Measurements from ENCODE around the gene FGD5.
A peak's percentile ranks its signal among the peaks of the same experiment; 100 is the strongest.

Gene FGD5

DNA sequence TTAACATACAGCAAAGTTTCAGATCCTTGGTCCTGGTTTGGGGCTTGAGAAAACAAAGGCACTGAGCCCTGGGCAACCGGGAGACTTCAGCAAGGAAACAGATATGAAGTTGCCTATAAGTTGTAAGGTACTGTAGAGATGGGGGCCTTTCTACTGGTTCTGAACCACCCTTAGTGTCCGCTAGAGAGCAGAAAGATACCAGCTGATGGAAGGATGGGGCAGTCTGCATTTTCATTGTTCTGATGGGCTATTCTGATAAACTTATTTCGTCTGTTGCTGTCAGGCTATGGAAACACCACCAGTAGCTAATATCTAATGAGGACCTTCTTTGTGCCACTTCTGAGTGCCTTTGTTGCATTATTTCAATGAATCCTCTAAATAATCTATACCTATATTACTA lies 38.7 kb downstream of the FGD5 start:
- TF ChIP-seq GATA3 (IDR thresholded peaks at IDR 0.05; ENCODE audit: low read depth, low read length) = no peak
- peak; percentile 51; the same call in 1 of the 2 replicates for TF ChIP-seq GATA2 (IDR thresholded peaks at IDR 0.05; ENCODE audit: low read depth, low read length)

GRCh38 chr3:14858105-14858504 lies 39.3 kb downstream of the FGD5 start:
- TF ChIP-seq GATA3 (IDR thresholded peaks at IDR 0.05; ENCODE audit: low read depth, low read length) (no peak), GATA2 (IDR thresholded peaks at IDR 0.05; ENCODE audit: low read depth, low read length) (no peak)

GRCh38 chr3:14859880-14860279 lies 41.1 kb downstream of the FGD5 start:
- TF ChIP-seq GATA2 (IDR thresholded peaks at IDR 0.05; ENCODE audit: low read depth, low read length) (no peak), GATA3 (IDR thresholded peaks at IDR 0.05; ENCODE audit: low read depth, low read length) (no peak)

GRCh38 chr3:14861031-14861430 lies 42.3 kb downstream of the FGD5 start:
- TF ChIP-seq GATA2 (IDR thresholded peaks at IDR 0.05; ENCODE audit: low read depth, low read length) = no peak
- no peak for TF ChIP-seq GATA3 (IDR thresholded peaks at IDR 0.05; ENCODE audit: low read depth, low read length)

GRCh38 chr3:14861446-14862302 lies 42.9 kb downstream of the FGD5 start:
- TF ChIP-seq GATA3 (IDR thresholded peaks at IDR 0.05; ENCODE audit: low read depth, low read length) (no peak), GATA2 (IDR thresholded peaks at IDR 0.05; ENCODE audit: low read depth, low read length) (no peak)

GRCh38 chr3:14862303-14862660 lies 43.5 kb downstream of the FGD5 start:
- TF ChIP-seq GATA2 (IDR thresholded peaks at IDR 0.05; ENCODE audit: low read depth, low read length) = no peak
- TF ChIP-seq GATA3 (IDR thresholded peaks at IDR 0.05; ENCODE audit: low read depth, low read length) = no peak

DNA sequence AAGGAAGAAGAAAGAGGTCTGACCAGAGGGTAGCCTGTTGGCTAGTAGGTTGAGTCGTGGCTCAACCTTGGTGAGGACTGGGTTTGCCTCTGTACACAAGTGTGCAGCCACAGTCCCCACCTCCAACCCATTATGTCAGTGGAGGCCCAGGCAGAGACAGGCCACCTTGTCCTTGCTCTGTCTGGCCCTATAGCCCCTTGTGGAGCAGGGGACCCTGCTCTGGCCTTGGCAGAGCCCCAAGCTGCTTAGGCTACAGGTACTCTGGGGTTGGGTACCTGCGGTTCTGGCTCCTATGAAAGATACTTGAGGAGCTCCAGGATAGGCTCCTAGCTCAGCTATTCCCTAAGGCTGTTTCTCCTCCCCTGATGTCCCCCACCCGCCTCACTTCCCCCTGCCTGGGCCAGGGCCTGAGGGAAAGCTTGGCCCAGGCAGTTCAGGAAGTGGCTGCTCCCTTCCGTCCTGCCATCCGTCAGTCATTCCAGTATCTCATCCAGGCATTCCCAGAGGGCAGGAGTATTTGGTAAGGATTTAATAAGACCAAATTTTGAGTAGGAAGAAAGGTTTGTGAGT lies 44.0 kb downstream of the FGD5 start:
- TF ChIP-seq GATA2 (IDR thresholded peaks at IDR 0.05; ENCODE audit: low read depth, low read length) (no peak), GATA3 (IDR thresholded peaks at IDR 0.05; ENCODE audit: low read depth, low read length) (no peak)

DNA sequence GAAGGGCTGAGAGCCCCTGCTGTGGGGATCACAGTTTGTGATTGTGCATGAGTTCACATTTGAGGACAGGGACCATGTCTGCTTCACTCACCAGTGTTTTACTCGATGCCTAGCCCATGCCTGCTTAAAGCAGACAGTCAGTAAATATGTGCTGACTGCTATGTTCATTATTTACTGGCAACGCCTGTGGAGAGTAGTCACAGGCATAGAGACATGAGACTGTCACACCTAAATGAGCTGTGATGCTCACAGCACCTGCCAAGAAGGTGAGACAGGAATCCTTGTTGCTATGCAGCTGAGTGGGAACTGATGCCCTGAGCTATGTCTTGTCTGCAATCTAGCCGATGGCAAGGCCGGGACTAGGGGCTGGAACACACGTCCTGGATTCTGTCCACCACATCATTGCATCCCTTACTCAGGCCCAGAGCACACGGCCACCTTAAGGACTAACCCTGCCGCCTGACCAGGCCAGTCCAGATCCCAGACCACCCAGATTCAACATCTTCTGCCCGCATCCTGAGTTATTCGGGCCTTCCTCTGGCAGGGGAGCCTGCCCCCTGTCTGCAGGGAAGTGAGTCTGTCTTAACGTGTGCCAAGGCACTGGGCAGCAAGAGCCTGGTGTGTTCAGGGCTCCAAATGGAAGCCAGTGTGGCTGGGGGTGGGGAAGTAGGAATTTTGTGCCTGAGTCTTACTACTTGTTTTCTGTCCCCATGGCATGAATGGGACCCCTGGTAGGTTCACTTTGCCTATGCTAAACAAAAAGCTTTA lies 44.8 kb downstream of the FGD5 start:
- TF ChIP-seq GATA3 (IDR thresholded peaks at IDR 0.05; ENCODE audit: low read depth, low read length) = no peak
- TF ChIP-seq GATA2 (IDR thresholded peaks at IDR 0.05; ENCODE audit: low read depth, low read length) = no peak

GRCh38 chr3:14864131-14864530 lies 45.4 kb downstream of the FGD5 start:
- TF ChIP-seq GATA2 (IDR thresholded peaks at IDR 0.05; ENCODE audit: low read depth, low read length) (no peak), GATA3 (IDR thresholded peaks at IDR 0.05; ENCODE audit: low read depth, low read length) (no peak)

GRCh38 chr3:14866627-14867026 lies 47.9 kb downstream of the FGD5 start:
- TF ChIP-seq GATA2 (IDR thresholded peaks at IDR 0.05; ENCODE audit: low read depth, low read length) (no peak), GATA3 (IDR thresholded peaks at IDR 0.05; ENCODE audit: low read depth, low read length) (no peak)

DNA sequence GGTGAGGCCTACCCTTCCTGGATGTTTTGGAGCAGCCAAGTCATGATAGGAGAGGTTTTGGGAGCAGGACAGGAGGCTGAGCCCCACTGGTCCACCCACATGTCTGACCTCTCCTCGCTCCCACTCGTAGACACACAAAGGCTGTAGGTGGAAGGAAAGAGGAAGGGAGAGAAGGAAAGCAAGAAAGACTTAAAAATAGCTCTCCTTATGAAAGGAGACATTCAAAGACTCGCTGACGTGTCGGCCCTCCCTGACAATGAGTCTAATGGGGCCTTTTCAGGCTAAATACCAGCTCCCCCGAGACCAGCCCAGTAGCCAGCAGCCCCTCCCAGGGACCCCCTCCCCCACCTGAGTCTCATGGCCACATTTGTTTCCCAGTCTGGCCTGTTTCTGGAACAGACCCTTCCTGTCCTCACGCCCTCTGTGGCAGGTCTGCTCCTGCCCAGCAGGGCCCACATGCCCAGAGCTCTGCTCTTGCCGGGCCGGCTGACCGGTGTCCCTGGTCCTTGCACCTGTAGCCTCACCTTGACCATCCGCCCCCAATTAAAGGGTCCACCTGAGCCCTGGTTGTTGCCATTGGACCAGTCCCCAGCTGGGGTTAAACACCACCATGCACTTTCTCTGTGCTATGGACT lies 49.3 kb downstream of the FGD5 start:
- no peak for TF ChIP-seq GATA3 (IDR thresholded peaks at IDR 0.05; ENCODE audit: low read depth, low read length)
- no peak for TF ChIP-seq GATA2 (IDR thresholded peaks at IDR 0.05; ENCODE audit: low read depth, low read length)

GRCh38 chr3:14869917-14870782 lies 51.4 kb downstream of the FGD5 start:
- TF ChIP-seq GATA3 (IDR thresholded peaks at IDR 0.05; ENCODE audit: low read depth, low read length) (no peak), GATA2 (IDR thresholded peaks at IDR 0.05; ENCODE audit: low read depth, low read length) (no peak)

GRCh38 chr3:14870783-14871060 lies 52.0 kb downstream of the FGD5 start:
- no peak for TF ChIP-seq GATA3 (IDR thresholded peaks at IDR 0.05; ENCODE audit: low read depth, low read length)
- no peak for TF ChIP-seq GATA2 (IDR thresholded peaks at IDR 0.05; ENCODE audit: low read depth, low read length)
